ENCODE data around the gene PRKCH.

PRKCH gene

DNA sequence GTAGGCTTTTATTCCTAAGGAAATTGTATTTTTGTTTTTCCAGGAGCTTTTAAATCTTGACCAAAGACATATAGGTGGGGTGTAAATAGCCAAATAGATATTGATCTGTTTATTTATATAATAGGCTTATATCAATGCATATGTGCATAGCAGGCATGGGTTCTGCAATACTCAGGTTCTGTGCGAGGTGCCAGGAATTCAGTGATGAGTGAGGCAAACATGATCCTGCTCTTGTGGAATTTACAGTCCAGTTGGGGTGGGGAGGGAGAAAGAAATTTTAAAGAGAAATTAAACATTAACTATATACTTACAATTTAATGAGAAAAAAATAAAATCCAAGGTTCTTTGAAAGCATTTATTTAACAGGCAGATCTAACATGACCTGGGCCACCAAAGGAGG lies 213.7 kb downstream of the PRKCH start:
- no peak for DNase-seq

- DNase-seq: no peak
Measured at GRCh38 chr14:61535458-61535857, 214.1 kb downstream of the PRKCH start.

DNA sequence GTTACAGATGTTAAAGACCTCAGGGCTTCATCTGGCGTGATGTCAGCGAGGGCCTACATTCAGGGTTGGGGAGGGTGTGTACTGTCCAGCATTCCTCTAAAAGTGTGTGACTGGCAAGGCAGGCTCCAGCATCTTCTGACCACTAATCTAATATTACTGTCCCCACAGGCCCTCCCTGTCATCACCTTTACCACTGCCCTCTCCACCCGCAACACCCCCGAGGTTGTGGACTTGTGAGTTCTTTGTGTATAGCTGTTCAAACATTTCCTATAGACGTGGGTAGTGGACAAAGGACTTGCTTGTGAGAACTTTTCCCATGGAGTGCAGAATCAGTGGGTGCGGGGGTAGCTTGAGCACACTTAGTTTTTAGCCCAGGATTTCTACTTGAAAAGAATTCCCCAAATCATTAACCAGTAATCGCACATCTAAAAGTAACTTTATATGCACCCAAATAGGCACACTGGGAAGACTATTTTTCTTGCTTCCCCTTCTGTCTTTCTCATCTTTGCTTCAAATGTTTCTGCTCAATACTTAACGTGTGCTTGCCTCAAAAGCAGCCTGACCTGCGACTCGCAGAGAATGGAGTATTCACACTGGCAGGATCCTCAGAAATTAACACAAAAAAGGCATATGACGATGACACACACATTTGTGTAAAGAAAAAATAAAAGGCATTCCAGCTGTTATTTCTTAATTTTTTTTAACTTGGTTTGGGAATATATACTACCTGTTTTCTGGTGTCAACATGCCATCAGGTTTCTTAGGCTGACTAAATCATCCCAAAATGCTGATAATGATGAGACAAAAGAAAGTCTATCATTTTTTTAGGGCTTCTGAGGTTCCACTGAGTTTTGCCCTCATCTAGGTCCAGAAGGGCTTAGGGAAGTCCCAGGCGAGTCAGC lies 215.5 kb downstream of the PRKCH start:
- no peak for DNase-seq

- DNase-seq: no peak
Measured at GRCh38 chr14:61537563-61538463, 216.4 kb downstream of the PRKCH start.

DNA sequence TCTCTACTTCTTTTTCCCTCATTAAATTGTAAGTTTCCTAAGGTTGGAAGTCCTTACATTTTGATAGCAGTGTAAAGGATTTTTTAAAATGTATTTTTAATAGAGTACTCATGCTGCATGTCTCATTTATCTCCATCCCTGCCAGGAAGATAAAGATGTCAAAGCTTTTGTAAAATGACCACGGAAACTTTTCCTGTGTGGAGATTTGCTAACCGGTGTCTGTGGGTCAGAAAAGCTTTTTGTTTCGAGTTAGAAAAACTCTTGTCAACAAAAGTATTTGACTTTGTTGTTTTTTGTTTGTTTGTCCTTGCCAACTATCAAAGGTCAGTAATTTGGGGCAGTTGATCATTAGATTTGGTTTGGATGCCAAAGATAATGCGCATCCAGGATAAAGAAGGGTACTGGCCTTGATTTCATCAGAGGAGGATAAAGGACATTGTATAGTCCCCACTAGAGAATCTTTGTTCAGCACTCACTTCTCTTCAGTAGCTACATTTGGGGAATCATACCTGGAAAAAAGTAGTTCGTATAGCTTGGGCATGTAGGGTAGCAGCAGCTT lies 217.2 kb downstream of the PRKCH start:
- DNase-seq: no peak

GRCh38 chr14:61539631-61540030 lies 218.3 kb downstream of the PRKCH start:
- no peak for DNase-seq

DNA sequence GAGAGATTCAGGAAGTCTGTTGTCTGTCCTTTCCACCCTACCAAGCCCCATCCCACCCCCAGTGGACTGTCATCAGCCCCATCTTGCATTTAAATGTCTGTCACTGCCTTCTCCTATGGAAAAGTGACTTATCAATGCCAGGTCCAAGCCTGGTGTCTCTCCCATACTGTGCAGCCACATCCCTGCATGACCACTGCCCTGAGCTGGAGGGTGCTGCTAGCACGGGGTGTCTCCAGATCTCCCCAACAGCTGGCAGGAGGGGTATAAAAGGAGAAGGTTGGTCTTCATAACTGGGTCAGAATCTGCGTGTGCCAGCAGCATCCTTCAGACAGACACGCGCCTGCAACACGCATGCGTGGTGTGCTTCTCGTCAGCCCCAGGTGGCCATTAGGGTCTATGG lies 219.6 kb downstream of the PRKCH start:
- no peak for DNase-seq

- no peak for DNase-seq
Measured at GRCh38 chr14:61542848-61543790, 221.7 kb downstream of the PRKCH start.

DNA sequence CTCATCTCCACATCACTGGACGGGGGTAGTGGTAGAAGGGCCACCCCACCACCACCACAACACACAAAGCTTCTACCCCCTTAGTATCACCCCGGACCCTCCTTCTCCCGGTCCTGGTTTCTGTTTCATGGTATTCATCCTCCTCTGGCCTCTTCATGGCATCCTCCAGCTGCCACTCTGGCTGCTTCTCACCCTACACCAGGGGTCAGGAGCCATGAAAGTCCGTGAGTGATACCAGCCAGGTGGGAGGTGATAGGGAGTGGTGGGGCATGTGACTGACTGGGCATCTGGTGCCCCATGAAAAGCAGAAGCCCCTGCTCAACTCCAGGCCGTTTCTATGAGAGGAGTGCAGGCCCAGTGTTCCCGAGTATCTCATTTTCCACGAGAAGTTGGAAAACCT lies 222.6 kb downstream of the PRKCH start:
- DNase-seq: no peak

GRCh38 chr14:61544448-61545330 lies 223.3 kb downstream of the PRKCH start:
- DNase-seq: no peak

DNA sequence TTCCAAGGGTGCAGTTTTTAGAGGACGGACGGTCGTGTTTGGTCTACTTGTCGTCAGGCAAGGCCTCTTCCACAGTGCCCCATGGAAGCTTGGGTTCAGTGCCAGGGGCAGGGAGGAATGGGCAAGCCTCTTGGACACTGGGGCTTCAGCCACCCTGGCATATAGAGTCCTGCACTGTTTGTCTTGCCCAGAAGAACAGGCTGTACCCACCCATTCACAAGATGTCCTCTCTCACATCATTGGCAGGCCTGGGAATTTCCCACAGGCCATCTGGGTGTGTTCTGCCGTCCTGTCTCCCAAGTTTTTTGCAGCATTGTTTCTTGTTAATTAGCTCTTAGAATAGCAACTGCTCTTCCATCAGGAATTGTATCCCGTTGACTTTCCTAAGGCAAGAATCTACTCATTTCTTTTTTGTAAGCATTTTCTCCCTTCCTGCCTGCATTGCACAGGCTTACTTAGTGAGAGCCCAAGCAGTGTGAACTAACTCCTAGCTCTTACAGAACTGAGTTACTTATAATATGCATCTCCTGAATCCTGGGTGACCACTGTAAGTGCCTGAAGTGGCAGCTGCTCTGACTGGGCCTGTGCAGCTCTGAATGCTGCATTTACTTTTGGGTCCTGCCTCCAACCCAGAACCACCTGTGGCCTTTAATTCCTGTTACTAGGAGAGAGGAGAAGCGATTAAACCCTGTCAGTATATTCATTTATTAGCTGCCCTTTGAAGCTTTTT lies 224.5 kb downstream of the PRKCH start:
- no peak for DNase-seq

DNA sequence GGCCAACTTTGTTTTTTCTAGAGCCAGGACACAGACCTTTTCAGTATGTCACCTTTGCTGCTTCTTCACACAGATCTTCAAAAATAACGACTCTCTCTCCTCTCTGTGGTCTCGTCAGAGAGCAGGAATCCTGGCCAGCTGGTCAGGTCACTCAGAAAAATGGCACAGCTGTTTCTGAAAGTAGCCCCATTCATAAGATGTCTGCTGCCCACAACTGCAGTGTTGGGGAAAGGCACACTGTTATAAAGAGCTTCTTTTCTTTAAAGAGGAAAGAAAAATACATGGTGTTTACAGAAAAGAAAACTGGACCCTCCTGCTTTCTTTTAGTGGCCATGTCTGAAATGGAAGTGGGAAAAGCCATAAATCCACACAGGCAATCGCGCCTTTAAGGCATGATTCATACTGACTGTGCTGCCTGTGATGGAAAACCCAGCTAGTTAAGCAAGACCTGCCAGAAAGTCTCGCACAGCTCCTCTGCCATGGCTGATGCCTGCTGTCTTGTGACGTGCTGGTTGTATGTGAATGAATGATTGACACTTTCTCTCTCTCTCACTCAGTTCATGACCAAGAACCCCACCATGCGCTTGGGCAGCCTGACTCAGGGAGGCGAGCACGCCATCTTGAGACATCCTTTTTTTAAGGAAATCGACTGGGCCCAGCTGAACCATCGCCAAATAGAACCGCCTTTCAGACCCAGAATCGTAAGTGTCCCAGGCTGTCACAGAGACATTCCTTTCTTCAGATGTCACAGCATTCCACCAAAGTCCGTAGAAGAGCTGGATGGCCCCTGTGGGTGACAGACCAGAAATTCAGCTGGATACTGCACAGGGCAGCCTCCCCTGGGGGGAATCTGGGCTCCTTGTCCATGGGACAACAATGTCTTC lies 226.0 kb downstream of the PRKCH start:
- DNase-seq: no peak

DNA sequence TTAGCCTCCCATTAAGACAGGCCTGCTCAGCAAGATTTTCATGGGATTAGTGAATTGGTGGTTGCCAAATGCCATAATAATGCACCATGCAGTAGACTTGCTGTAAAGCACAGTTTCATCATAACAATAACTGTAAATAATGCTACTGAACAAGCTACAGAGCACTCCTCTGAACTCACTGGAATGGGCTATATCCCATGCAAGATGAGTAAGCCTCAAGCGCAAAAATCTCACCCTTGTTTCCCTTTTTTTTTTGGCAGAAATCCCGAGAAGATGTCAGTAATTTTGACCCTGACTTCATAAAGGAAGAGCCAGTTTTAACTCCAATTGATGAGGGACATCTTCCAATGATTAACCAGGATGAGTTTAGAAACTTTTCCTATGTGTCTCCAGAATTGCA lies 228.0 kb downstream of the PRKCH start:
- no peak for DNase-seq

- DNase-seq: peak in 1 of 2 donors; percentile 10
Measured at GRCh38 chr14:61551384-61551783, 230.0 kb downstream of the PRKCH start.

GRCh38 chr14:61552241-61552640 lies 230.9 kb downstream of the PRKCH start:
- DNase-seq: no peak

DNA sequence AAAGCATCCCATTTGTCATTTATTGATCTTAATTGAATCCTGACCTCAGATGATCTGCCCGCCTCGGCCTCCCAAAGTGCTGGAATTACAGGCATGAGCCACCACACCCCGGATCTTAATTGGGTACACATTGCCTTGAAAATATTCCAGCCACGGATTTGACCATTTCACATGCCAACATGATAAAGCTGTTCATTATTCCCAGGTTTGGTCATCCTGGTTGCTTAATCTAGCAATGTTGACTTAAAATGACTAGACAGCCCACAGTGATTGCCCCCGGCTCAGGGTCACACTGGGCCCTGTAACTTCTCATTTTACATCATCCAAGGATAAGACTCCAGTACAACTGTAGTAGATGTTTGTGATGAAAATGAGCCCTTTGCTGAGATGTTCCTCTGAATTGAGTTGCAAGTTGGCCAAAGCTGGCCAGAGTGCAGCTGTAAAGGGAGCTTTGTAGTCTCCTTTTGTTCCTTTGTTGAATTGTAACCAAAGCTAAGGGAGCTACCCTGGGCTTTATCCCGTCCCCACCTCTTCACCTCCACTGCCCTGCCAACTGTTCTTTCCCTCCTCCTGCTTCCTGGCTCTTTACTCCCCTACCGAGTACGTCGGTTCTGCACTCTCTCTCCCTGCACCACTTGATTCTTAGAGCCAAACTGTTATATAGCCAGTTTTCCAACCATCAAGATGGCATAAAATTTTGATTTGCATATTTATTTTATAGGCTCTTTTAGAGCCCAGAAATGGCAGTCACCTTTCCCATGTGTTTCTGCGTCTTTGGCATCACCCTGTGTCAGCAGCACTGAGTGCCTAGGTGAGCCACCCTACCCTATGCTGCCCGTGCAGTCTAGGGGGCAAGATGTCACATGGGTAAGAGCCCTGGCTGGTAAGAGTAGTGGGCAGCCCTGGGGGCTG lies 232.6 kb downstream of the PRKCH start:
- DNase-seq: no peak

- no peak for DNase-seq
Measured at GRCh38 chr14:61555056-61555838, 233.9 kb downstream of the PRKCH start.

DNA sequence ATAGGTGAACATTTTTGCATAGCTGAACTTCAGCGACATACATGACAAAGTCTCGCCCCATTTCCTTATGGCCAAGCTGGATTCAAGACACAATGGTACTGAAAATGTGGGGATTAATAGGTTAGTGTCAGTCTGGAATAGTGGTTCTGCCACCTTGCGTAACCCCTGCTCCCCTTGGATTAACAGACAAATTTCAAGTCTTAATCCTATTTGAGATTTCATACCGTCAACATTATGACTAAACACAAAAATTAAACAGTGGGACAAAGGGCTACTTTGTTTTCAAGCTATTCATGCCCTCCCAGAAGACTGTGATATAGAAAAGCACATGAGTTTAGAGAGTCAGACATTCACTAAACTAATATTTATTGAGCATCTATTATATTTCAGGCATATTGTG lies 235.1 kb downstream of the PRKCH start:
- no peak for DNase-seq

All from bone marrow (tissue), 2 donors.